GM12874 (cell line): Measurements from ENCODE around the gene YPEL2.

Experiments
- TF ChIP-seq, protein P1 (sequence below): IDR thresholded peaks from 2 replicates; pipeline ENCODE4 v1.5.1; 2011; ENCODE audit warnings: low read depth, mild to moderate bottlenecking, control low read depth, low read length, moderate library complexity; ENCODE audit not compliant: insufficient read depth

Gene YPEL2

DNA sequence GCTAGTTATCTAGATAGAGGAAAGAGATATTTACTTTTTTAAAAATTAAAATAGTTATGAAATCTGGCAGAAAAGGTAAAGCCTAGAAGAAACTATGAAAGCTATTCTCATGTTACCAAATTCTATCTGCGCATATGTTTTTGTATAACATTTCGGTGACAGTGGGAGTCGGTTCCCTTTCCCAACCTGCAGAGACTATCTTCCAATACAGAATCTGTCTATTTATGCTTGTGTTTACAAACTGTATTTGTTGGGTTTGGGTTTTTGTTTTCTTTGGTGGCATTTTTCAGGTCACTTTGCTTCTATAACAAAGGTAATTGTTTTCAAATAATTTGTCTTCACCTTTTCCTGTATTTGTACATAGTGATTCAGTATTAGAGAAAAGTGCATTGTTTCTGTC is 69.8 kb downstream of the YPEL2 start:
- TF ChIP-seq, protein P1, sequence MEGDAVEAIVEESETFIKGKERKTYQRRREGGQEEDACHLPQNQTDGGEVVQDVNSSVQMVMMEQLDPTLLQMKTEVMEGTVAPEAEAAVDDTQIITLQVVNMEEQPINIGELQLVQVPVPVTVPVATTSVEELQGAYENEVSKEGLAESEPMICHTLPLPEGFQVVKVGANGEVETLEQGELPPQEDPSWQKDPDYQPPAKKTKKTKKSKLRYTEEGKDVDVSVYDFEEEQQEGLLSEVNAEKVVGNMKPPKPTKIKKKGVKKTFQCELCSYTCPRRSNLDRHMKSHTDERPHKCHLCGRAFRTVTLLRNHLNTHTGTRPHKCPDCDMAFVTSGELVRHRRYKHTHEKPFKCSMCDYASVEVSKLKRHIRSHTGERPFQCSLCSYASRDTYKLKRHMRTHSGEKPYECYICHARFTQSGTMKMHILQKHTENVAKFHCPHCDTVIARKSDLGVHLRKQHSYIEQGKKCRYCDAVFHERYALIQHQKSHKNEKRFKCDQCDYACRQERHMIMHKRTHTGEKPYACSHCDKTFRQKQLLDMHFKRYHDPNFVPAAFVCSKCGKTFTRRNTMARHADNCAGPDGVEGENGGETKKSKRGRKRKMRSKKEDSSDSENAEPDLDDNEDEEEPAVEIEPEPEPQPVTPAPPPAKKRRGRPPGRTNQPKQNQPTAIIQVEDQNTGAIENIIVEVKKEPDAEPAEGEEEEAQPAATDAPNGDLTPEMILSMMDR = no peak

DNA sequence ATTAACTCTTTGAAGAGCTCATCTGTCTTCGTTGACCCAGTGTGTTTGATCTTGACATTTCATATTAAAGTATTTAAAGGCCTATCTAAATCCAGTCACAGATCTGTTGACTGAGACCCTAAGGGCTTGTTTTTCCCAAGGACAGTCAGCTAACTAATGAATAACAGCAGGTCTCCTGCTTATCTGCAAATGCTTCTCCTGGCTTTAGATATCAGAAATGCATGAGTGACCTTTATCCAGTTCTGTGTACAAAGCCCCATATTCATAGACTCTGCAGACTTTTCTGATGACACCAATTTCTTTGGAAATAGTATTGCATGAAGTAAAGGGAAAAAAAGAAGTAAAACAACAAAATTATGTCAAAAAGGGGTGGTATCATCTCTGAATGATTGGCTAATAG is 70.3 kb downstream of the YPEL2 start:
- TF ChIP-seq, protein P1 = no peak

- TF ChIP-seq, protein P1 = no peak
These were observed 71.3 kb downstream of the YPEL2 start for GRCh38 chr17:59402760-59403159.

- TF ChIP-seq, protein P1 = no peak
These were observed 73.0 kb downstream of the YPEL2 start for GRCh38 chr17:59404471-59404870.

DNA sequence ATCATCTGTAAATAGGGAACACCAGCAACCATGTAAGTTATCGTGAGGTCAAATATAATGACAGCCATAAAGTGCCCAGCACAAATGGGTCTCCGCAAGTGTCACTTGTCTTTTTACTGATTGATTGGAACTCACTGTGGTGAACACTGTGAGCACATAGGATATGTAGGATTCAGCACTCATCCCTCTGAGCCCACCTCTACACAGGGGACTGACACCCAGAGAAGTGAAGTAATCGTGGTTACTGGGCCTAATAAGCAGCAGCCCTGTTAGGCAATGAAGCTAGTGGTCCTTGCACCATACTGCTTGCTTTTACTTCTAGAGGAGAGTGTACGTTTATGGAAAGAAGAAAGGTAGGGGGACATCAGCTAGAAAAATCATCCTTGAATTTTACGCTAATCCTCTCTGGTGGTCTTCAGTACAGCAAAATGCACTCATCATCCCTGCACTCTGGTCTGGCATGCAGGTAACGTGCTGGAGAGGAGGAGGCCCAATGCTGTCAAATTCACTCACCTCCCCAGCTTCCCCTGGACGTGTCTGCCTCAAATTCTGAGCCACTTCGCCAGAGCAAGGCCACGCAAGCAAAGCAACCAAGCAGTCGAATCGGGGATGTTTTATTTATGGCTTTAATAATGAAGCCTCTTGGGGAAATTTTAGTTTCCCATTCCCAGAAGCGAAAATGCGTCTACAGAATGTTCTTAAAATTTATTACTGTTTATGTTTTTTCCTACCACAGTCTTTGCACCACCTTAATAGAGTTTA is 74.7 kb downstream of the YPEL2 start:
- TF ChIP-seq, protein P1 = no peak

GRCh38 chr17:59406808-59407381 is 75.4 kb downstream of the YPEL2 start:
- TF ChIP-seq, protein P1 = no peak

- TF ChIP-seq, protein P1 = no peak
These were observed 78.0 kb downstream of the YPEL2 start for GRCh38 chr17:59409336-59410048.
